PC-3 (cell line): ENCODE results near the gene CIAO2A. TPM values are rescaled to one million over a fixed set of nuclear protein-coding genes. Genes with fewer than 3 reads are reported as not detected.

Experiments used
- ATAC-seq: fragments of 200-7000 bp; cut with Tn5 transposase; 2 replicates; pipeline ENCODE4 v1.9.1; 2020; ENCODE audit warnings: mild to moderate bottlenecking, moderate library complexity
- BruUV-seq: library from RNA; stranded (reverse); fragments of 400-500 nt; replicated peaks from 2 replicates; lab custom pipeline; 2021; lab: Mats Ljungman, UMichigan
- CTCF ChIA-PET: fragments of 300-600 bp; sonication (Branson Sonifier 250); formaldehyde crosslinking; loops from one replicate; lab custom pipeline; 2022; ENCODE audit warnings: antibody characterized with exemption; lab: Charles Lee
- POLR2A ChIA-PET: fragments of 300-600 bp; sonication (Branson Sonifier 250); formaldehyde crosslinking; loops from one replicate; lab custom pipeline; 2022; ENCODE audit warnings: antibody characterized with exemption; ENCODE audit not compliant: unreplicated experiment; lab: Charles Lee
- DNase-seq: peaks from one replicate; pipeline ENCODE4 v3.0.0-alpha.2; 2015
- H2AFZ ChIP-seq: fragments of 300-600 bp; sonication (generic); 2 replicates; pipeline ENCODE4 v1.6.0; 2016; ENCODE audit warnings: antibody characterized with exemption, low read length
- H3F3A ChIP-seq: fragments of 300-600 bp; sonication (generic); one replicate; pipeline ENCODE4 v1.6.0; 2017; ENCODE audit warnings: antibody characterized with exemption, low read length, control low read depth, mild to moderate bottlenecking; ENCODE audit not compliant: unreplicated experiment
- H3K27ac ChIP-seq: fragments of 300-600 bp; sonication (generic); 2 replicates; pipeline ENCODE4 v1.5.1; 2016; ENCODE audit warnings: mild to moderate bottlenecking, low read length
- H3K27me3 ChIP-seq: fragments of 300-600 bp; sonication (generic); 2 replicates; pipeline ENCODE4 v1.6.1; 2016; ENCODE audit warnings: low read length, mixed read lengths
- H3K36me3 ChIP-seq: fragments of 300-600 bp; sonication (generic); 2 replicates; pipeline ENCODE4 v1.6.1; 2016; ENCODE audit warnings: low read depth, mixed run types, low read length, mixed read lengths
- H3K4me1 ChIP-seq: fragments of 300-600 bp; sonication (generic); 2 replicates; pipeline ENCODE4 v1.5.1; 2016; ENCODE audit warnings: low read length; ENCODE audit not compliant: insufficient read depth
- H3K4me2 ChIP-seq: fragments of 300-600 bp; sonication (generic); 2 replicates; pipeline ENCODE4 v1.6.0; 2016; ENCODE audit warnings: low read length
- H3K4me3 ChIP-seq: fragments of 300-600 bp; sonication (generic); 2 replicates; pipeline ENCODE4 v1.5.1; 2016; ENCODE audit warnings: mild to moderate bottlenecking, low read length, mixed read lengths
- H3K79me2 ChIP-seq: fragments of 300-600 bp; sonication (generic); 2 replicates; pipeline ENCODE4 v1.6.1; 2017; ENCODE audit warnings: low read length, mixed read lengths
- H3K9ac ChIP-seq: fragments of 300-600 bp; sonication (generic); 2 replicates; pipeline ENCODE4 v1.6.0; 2016; ENCODE audit warnings: mild to moderate bottlenecking, low read length
- H3K9me2 ChIP-seq: fragments of 300-600 bp; sonication (generic); replicated peaks from 2 replicates; pipeline ENCODE4 v1.6.1; 2016; ENCODE audit warnings: mixed run types, low read length, mixed read lengths
- H3K9me3 ChIP-seq: fragments of 300-600 bp; sonication (generic); 2 replicates; pipeline ENCODE4 v1.6.1; 2016; ENCODE audit warnings: low read length, mixed read lengths
- H4K20me1 ChIP-seq: fragments of 300-600 bp; sonication (generic); 2 replicates; pipeline ENCODE4 v1.6.1; 2016; ENCODE audit warnings: low read length, mixed read lengths
- CTCF ChIP-seq: fragments of 300-600 bp; sonication (generic); conservative IDR thresholded peaks from 2 replicates; pipeline ENCODE4 v1.5.1; 2017; ENCODE audit warnings: antibody characterized with exemption, low read depth, mild to moderate bottlenecking, low read length
- EZH2 ChIP-seq: fragments of 300-600 bp; sonication (generic); IDR thresholded peaks from one replicate; pipeline ENCODE4 v1.6.1; 2017; ENCODE audit warnings: antibody characterized with exemption, mild to moderate bottlenecking, low read length; ENCODE audit not compliant: unreplicated experiment
- EZH2phosphoT487 ChIP-seq: fragments of 300-600 bp; sonication (generic); IDR thresholded peaks from 2 replicates; pipeline ENCODE4 v1.6.1; 2018; ENCODE audit warnings: mild to moderate bottlenecking, antibody characterized with exemption, low read length, borderline replicate concordance
- intact Hi-C: fragments of 100-400 bp; cut with micrococcal nuclease; formaldehyde crosslinking; loops from 2 replicates; pipeline ENCODE4 v1.9.0; 2023
- total RNA-seq: library from RNA; depleted of rRNA; stranded (reverse); fragments of >200 nt; gene quantifications from 2 replicates; pipeline ENCODE4 v1.2.3, GENCODE V29; 2014; rRNA removed

Gene CIAO2A
- total RNA-seq, 1 experiment from 2014 or later: 92.4 TPM

DNA sequence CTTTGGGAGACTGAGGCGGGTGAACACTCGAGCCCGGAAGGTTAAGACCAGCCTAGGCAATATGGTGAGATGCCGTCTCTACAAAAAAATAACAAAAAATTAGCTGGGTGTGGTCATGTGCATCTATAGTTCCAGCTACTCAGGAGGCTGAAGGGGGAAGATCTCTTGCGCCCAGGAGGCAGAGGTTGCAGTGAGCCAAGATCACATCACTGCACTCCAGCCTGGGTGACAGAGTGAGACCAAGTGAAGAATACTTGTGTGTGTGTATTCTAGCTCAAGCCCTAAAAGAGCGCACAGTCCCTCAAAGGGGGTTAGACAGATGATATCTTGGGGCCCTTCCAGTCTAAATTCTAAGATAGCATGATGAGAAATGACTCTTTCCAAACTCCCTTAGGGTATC, 71.1 kb downstream of the CIAO2A start:
- Histone ChIP-seq H3F3A (no peaks in the 10 kb centered on the region), H3K27me3 (no peaks in the 10 kb centered on the region), H3K4me3 (no peak overlapping the region), H3K9me3 (no peaks in the 10 kb centered on the region), H3K9ac (no peak overlapping the region), H3K4me1 (peaks cover 35% of the 10 kb centered on the region), H4K20me1 (no peaks in the 10 kb centered on the region), H3K9me2 (no peaks in the 10 kb centered on the region), H3K4me2 (no peak overlapping the region), H3K79me2 (no peaks in the 10 kb centered on the region), H3K36me3 (no peaks in the 10 kb centered on the region), H3K27ac (no peak overlapping the region), H2AFZ (no peak overlapping the region)
- intact Hi-C loops: no loop called here
- no TSS peak for BruUV-seq
- ATAC-seq (no peak), DNase-seq (no peak)
- TF ChIP-seq EZH2: no peak
- no peak for TF ChIP-seq EZH2phosphoT487
- TF ChIP-seq CTCF: no peak
- ChIA-PET CTCF (no interaction called here), POLR2A (interaction anchor here (0.6 kb wide), 1 partner anchor 89 kb away, joined by 10 read pairs; no protein-coding TSS in a partner anchor)

Other genes starting within 250 kb of the CIAO2A start
- 1.4 and 5.2 TPM in 2 replicates for gene DAPK2, start 47.4 kb downstream of the CIAO2A start, total RNA-seq
- gene SNX1, start 2.1 kb upstream of the CIAO2A start, total RNA-seq: 24.3 and 62.3 TPM in 2 replicates
- gene SNX22, start 57.9 kb upstream of the CIAO2A start, total RNA-seq: 0.77 TPM in 1 of 2 replicates, not detected in the other
- 410 and 450 TPM in 2 replicates for gene PPIB, start 69.2 kb upstream of the CIAO2A start, total RNA-seq